Nephron (organoid): ENCODE results near the gene LPAR5.
A peak's percentile ranks its signal among the peaks of the same experiment; 100 is the strongest.

Experiments
- H3K27ac Mint-ChIP-seq, 3 experiments: 2 replicates each; pipeline ENCODE4 v1.8.0; 2020; ENCODE audit warnings: mixed read lengths in 3 of 3, mild to moderate bottlenecking in 2 of 3, moderate library complexity in 1 of 3
- H3K27me3 Mint-ChIP-seq: 2 replicates; pipeline ENCODE4 v1.8.0; 2021; ENCODE audit warnings: low read depth, mild to moderate bottlenecking, moderate library complexity, mixed read lengths
- H3K36me3 Mint-ChIP-seq: 2 replicates; pipeline ENCODE4 v1.8.0; 2020; ENCODE audit warnings: low read depth, mixed read lengths
- H3K4me1 Mint-ChIP-seq: 2 replicates; pipeline ENCODE4 v1.8.0; 2020; ENCODE audit warnings: mixed read lengths
- H3K4me3 Mint-ChIP-seq, 3 experiments: 2 replicates each; pipeline ENCODE4 v1.8.0; 2020; ENCODE audit warnings: mild to moderate bottlenecking in 3 of 3, mixed read lengths in 3 of 3, moderate library complexity in 2 of 3
- H3K9me3 Mint-ChIP-seq: 2 replicates; pipeline ENCODE4 v1.8.0; 2020; ENCODE audit warnings: mixed read lengths
- TF ChIP-seq, protein P1 (sequence below), 3 experiments: fragments of 200-600 bp; sonication (generic); IDR thresholded peaks; one replicate each; pipeline ENCODE4 v1.5.0; 2021; ENCODE audit warnings: antibody characterized with exemption in 3 of 3; ENCODE audit not compliant: unreplicated experiment in 3 of 3

LPAR5 gene

DNA sequence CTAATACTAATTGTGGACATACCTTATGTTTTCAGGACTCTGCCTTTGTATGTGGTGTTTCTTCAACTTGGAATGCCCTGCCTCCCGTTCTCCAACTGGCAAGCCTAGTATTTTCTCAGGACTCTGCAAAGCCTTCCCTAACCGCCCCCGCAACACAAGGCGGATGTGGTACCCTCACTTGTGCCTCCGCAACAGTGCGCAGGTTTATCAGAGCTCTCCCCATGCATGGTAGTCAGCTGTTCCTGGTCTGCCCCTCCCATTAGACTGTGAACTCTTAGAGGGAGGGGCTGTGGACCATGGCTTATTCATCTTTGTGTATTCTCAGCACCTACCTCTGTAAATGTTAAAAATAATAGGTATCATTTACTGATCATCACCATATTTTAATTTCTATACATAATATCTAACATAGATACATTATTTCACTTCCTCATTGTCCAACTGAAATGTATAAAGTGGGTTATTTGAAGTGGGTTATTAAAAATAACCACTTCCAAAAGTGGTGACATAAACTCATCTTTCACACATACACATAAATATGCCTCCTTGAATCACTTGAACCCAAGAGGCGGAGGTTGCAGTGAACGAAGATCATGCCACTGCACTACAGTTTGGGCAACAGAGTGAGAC is 9.0 kb downstream of the LPAR5 start:
- Mint-ChIP-seq H3K27ac (peak overlapping the region; percentile 43 to 76 (median 63)), H3K36me3 (no peaks in the 10 kb centered on the region), H3K4me1 (peaks cover 18% of the 10 kb centered on the region), H3K4me3 (no peak overlapping the region), H3K27me3 (no peaks in the 10 kb centered on the region), H3K9me3 (no peaks in the 10 kb centered on the region)
- TF ChIP-seq, protein P1, sequence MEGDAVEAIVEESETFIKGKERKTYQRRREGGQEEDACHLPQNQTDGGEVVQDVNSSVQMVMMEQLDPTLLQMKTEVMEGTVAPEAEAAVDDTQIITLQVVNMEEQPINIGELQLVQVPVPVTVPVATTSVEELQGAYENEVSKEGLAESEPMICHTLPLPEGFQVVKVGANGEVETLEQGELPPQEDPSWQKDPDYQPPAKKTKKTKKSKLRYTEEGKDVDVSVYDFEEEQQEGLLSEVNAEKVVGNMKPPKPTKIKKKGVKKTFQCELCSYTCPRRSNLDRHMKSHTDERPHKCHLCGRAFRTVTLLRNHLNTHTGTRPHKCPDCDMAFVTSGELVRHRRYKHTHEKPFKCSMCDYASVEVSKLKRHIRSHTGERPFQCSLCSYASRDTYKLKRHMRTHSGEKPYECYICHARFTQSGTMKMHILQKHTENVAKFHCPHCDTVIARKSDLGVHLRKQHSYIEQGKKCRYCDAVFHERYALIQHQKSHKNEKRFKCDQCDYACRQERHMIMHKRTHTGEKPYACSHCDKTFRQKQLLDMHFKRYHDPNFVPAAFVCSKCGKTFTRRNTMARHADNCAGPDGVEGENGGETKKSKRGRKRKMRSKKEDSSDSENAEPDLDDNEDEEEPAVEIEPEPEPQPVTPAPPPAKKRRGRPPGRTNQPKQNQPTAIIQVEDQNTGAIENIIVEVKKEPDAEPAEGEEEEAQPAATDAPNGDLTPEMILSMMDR (IDR thresholded peaks at IDR 0.05; ENCODE audit: unreplicated experiment in 3 of 3), result no peak

DNA sequence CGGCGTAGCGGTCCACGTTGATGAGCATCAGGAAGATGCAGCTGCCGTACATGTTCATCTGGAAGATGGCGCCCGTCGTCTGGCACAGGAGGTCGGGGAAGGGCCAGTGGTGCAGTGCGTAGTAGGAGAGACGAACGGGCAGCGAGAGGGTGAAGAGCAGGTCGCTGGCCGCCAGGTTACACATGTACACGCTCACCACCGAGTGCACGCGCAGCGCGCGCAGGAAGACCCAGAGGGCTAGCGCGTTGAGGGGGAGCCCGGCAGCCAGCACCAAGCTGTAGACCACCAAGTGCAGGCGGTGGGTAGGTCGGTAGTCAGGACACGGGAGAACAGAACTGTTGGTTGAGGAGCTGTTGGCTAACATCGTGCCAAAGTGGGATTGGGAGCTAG is 14.9 kb downstream of the LPAR5 start:
- peak overlapping the region in 1 of 3 experiments; percentile 28 for H3K27ac Mint-ChIP-seq
- no peak overlapping the region for H3K4me3 Mint-ChIP-seq
- H3K36me3 Mint-ChIP-seq, result no peaks in the 10 kb centered on the region
- no peaks in the 10 kb centered on the region for H3K9me3 Mint-ChIP-seq
- H3K27me3 Mint-ChIP-seq, result no peaks in the 10 kb centered on the region
- peaks cover 5% of the 10 kb centered on the region for H3K4me1 Mint-ChIP-seq
- TF ChIP-seq, protein P1 (IDR thresholded peaks at IDR 0.05; ENCODE audit: unreplicated experiment in 3 of 3), result no peak

DNA sequence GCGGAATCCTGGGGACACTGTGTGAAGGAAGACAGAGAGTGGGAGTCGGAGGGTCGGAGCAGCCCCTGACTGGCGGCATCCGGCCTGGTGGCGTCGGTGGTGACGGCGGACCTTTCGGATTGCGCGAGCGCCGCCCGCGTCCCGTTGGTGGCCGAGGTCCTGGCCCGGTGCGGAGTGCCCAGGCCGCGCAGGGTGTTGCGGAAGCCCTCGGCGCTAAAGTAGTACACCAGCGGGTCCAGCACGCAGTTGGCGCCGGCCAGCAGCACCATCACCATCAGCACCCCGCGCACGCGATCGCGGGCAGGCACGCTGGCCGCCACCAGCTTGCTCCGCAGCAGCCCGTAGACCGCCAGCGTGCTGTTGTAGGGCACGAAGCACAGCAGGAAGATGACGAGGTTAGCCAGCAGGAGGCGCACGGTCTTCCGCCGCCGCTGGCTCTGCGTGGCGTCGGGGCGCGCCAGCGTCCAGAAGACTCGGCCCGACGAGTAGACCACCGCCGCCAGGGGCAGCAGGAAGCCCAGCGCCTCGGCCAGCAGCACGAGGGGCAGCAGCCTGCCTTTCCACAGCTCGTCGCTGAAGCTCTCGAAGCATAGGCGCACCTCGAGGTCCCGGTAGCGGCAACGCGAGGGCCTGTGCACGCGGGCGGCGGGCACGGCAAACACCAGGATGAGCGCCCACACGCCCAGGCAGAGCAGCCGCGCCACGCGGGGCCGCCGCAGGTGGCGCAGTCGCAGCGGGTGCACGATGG is 15.4 kb downstream of the LPAR5 start:
- no peaks in the 10 kb centered on the region for H3K27me3 Mint-ChIP-seq
- H3K27ac Mint-ChIP-seq, result no peak overlapping the region
- H3K36me3 Mint-ChIP-seq, result no peaks in the 10 kb centered on the region
- no peaks in the 10 kb centered on the region for H3K9me3 Mint-ChIP-seq
- no peak overlapping the region for H3K4me3 Mint-ChIP-seq
- TF ChIP-seq, protein P1 (IDR thresholded peaks at IDR 0.05; ENCODE audit: unreplicated experiment in 3 of 3), result peak; percentile 28 to 58 (median 54)
- peaks cover 5% of the 10 kb centered on the region for H3K4me1 Mint-ChIP-seq

DNA sequence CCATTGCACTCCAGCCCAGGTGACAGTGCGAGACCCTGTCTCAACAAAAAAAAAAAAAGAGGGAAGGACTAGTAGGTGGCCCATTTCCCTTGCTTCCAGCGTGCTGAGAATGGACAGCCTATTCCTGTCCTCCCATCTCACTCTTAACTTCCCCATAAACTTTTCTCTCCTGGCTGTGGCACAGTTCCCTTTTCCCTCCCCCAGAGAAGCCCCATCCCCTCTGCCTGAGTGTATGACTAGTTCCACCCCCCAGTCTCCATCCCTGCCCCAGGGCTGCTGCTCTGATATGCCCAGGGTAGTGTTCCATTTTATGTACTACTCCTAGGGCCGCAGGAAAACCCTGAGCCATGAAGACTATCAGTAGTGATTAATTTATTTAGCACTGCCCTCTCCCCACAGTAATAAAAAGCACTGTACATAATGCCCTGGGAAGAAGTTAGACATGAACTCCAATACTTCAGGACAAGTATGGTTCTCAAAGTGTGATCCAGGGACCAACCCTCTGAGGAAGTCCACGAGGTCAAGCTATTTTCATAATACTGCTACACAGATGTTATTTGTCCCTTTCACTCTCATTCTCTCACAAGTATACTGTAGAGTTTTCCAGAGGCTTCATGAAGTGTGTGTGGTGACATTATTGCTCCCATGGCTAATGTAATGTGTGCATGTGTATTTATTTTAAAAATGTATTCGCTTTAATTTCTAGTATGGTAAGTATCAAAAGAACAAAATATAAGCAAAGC is 17.1 kb downstream of the LPAR5 start:
- no peak overlapping the region for H3K4me3 Mint-ChIP-seq
- H3K36me3 Mint-ChIP-seq, result no peaks in the 10 kb centered on the region
- TF ChIP-seq, protein P1 (IDR thresholded peaks at IDR 0.05; ENCODE audit: unreplicated experiment in 3 of 3), result no peak
- H3K9me3 Mint-ChIP-seq, result no peaks in the 10 kb centered on the region
- H3K4me1 Mint-ChIP-seq, result peaks cover 15% of the 10 kb centered on the region
- H3K27ac Mint-ChIP-seq, result peak overlapping the region; percentile 56 to 65 (median 56)
- no peaks in the 10 kb centered on the region for H3K27me3 Mint-ChIP-seq

DNA sequence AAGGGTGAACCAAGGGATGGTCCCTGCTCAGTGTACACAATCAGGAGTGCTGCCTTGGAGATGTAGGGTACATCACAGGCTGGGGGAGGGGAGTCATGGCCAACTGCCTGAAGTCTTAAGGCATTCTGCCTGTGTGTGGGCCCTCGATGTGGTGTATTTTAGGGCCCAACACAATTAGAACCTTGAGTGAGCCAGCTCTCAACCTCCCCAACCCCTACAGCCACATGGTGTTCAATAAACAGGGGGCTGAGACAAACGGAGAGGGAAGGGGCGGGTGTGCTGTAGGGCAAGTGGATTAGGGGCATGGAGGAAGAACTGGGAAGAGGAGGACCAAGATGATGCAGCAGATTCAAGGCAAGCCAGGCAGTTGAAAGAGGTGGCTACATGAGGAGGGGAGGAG is 20.0 kb downstream of the LPAR5 start:
- Mint-ChIP-seq H3K27me3 (no peaks in the 10 kb centered on the region), H3K36me3 (no peaks in the 10 kb centered on the region), H3K9me3 (no peaks in the 10 kb centered on the region), H3K4me3 (no peak overlapping the region), H3K27ac (peak overlapping the region; percentile 73 to 99 (median 98)), H3K4me1 (peaks cover 40% of the 10 kb centered on the region)
- TF ChIP-seq, protein P1 (IDR thresholded peaks at IDR 0.05; ENCODE audit: unreplicated experiment in 3 of 3), result no peak
